Heart left ventricle (tissue), 13 donors: ENCODE results near the gene PCDH15.

ENCODE experiments used
- POLR2A ChIP-seq, 2 donors: fragments of 450-650 bp; IDR thresholded peaks; one replicate each; pipeline ENCODE4 v1.6.1; 2017; ENCODE audit warnings: antibody characterized with exemption in 2 of 2, mild to moderate bottlenecking in 2 of 2, moderate library complexity in 2 of 2
- TF ChIP-seq, protein P1 (sequence below), 12 donors: fragments of 200-600 bp; sonication (generic) in 4 of 12; IDR thresholded peaks; one replicate each; pipeline versions ENCODE4 v1.5.0 to v1.8.0; 2018 to 2022; ENCODE audit warnings: antibody characterized with exemption in 12 of 12, mild to moderate bottlenecking in 5 of 12
- donor health status: ischemic (EF 13 %, LVEDD 7.1; RV severe dilation, severe dysfunction).
- donor health status: DM: no; HTN: yes; CAD: no.
- donor health status: DM: no; HTN: no; CAD: no.
- donor health status: ischemic (EF 25% LVEDD 6.9; RV normal size, moderate dysfunction).
- donor health status: ischemic (EF 25% LVEDD 5.7; RV mildly dilated, moderate dysfunction).
- donor health status: ischemic (EF 35%, LVEDD 5.7; RV mildly dilated, moderate dysfunction).
- donor health status: nonischemic (EF 11% LVEDD 7.7; RV severe dilation, severe dysfunction).
- donor health status: DM: yes; HTN: yes; CAD: no.
- donor health status: PGD.
- donor health status: ischemic (EF 29% LVEDD 5.4; RV normal size, mild dysfunction).
- donor health status: nonischemic (EF 23%, LVEDD 6.1; RV moderate dilation, normal function).

GRCh38 chr10:54441275-54441674 lies 359.8 kb downstream of the PCDH15 start:
- TF ChIP-seq, protein P1, sequence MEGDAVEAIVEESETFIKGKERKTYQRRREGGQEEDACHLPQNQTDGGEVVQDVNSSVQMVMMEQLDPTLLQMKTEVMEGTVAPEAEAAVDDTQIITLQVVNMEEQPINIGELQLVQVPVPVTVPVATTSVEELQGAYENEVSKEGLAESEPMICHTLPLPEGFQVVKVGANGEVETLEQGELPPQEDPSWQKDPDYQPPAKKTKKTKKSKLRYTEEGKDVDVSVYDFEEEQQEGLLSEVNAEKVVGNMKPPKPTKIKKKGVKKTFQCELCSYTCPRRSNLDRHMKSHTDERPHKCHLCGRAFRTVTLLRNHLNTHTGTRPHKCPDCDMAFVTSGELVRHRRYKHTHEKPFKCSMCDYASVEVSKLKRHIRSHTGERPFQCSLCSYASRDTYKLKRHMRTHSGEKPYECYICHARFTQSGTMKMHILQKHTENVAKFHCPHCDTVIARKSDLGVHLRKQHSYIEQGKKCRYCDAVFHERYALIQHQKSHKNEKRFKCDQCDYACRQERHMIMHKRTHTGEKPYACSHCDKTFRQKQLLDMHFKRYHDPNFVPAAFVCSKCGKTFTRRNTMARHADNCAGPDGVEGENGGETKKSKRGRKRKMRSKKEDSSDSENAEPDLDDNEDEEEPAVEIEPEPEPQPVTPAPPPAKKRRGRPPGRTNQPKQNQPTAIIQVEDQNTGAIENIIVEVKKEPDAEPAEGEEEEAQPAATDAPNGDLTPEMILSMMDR (IDR thresholded peaks at IDR 0.05), result no peak
- TF ChIP-seq POLR2A (IDR thresholded peaks at IDR 0.05), result no peak
